Rectal smooth muscle tissue (tissue), 1 donor: ENCODE measurements around the gene TFPI2.

ENCODE experiments used
- H3K27ac ChIP-seq: one replicate; pipeline ENCODE4 v1.7.0; 2013; ENCODE audit warnings: low read depth, low read length, inconsistent platforms
- H3K27me3 ChIP-seq: one replicate; pipeline ENCODE4 v1.7.0; 2013; ENCODE audit warnings: low read length; ENCODE audit not compliant: control insufficient read depth, insufficient read depth
- H3K36me3 ChIP-seq: one replicate; pipeline ENCODE4 v1.7.0; 2013; ENCODE audit warnings: low read length; ENCODE audit not compliant: control insufficient read depth, insufficient read depth
- H3K4me1 ChIP-seq: one replicate; pipeline ENCODE4 v1.7.0; 2013; ENCODE audit warnings: low read length; ENCODE audit not compliant: control insufficient read depth, insufficient read depth
- H3K4me3 ChIP-seq: one replicate; pipeline ENCODE4 v1.7.0; 2013; ENCODE audit warnings: low read length
- H3K9ac ChIP-seq: one replicate; pipeline ENCODE4 v1.7.0; 2013; ENCODE audit warnings: low read length

TFPI2 gene

DNA sequence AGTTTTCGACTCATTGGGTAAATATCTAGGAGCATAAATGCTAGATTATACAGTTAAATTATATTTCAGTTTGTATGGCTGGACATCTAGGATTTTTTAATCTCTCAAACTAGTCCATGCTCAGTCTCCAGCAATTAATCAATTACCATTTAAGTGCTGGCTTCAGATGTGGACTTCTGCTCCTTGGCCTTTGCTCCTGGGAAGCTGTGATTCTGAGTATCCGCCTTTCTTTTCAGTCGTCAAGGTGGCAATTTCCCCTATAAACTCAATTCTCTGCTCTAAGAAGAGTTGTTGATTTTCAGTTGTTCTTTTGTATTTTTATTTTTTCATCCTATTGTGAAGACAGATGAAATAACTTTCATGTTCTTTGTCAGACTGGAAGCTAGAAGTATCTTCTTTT is 23.7 kb downstream of the TFPI2 start:
- H3K4me3 ChIP-seq, result no peak overlapping the region
- H3K27ac ChIP-seq, result no peak overlapping the region
- no peak overlapping the region for H3K9ac ChIP-seq
- no peaks in the 10 kb centered on the region for H3K27me3 ChIP-seq
- H3K36me3 ChIP-seq, result no peaks in the 10 kb centered on the region
- no peaks in the 10 kb centered on the region for H3K4me1 ChIP-seq

GRCh38 chr7:93862651-93863050 is 27.9 kb downstream of the TFPI2 start:
- H3K4me1 ChIP-seq, result no peaks in the 10 kb centered on the region
- no peak overlapping the region for H3K9ac ChIP-seq
- no peak overlapping the region for H3K4me3 ChIP-seq
- H3K36me3 ChIP-seq, result no peaks in the 10 kb centered on the region
- no peak overlapping the region for H3K27ac ChIP-seq
- H3K27me3 ChIP-seq, result no peaks in the 10 kb centered on the region

DNA sequence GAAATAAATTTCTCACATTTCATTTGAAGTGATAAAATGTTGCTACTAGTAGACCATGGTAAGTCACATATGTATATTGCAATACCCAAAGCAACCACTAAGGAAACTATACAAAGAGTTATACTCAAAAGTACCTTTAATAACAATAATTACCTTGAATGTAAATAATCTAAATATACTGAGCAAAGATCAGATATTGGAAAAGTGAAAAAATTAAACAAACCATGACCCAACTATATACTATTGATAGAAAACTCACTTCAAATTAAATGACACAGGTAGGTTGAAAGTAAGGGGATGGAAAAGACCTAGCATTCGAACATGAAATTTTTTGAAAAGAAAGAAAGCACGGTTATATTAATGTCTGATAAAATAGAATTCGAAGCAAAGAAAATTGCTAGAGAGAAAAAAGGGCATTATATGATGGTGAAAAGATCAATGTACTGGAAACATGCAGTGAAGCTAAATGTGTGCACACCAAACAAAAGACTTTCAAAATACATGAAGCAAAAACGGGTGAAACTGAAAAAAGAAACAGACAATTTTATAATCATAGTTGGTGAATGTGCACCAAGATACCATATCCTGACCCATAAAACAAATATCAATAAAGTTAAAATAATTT is 29.1 kb downstream of the TFPI2 start:
- Histone ChIP-seq H3K36me3 (no peaks in the 10 kb centered on the region), H3K4me1 (no peaks in the 10 kb centered on the region), H3K27me3 (no peaks in the 10 kb centered on the region), H3K4me3 (no peak overlapping the region), H3K27ac (no peak overlapping the region), H3K9ac (no peak overlapping the region)

DNA sequence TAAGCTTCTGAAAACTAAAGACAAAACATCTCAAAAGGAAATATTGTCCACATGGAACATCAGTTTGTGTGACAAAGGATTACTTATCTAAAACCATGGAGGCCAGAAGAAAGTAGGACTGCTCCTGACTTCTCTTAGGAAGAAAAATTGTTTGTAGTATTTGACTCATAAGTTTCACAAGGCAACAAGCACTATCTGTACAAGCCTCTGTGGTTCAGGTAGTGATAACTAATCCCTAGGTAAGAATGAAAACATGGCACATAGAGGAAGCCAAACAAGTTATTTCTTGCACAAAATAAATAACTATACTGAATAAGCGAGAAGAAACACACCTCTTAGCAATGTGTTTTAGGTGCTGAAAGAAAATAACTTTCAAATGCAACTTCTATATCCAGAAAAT is 30.3 kb downstream of the TFPI2 start:
- Histone ChIP-seq H3K4me1 (no peaks in the 10 kb centered on the region), H3K27me3 (no peaks in the 10 kb centered on the region), H3K27ac (no peak overlapping the region), H3K4me3 (no peak overlapping the region), H3K36me3 (no peaks in the 10 kb centered on the region), H3K9ac (no peak overlapping the region)

DNA sequence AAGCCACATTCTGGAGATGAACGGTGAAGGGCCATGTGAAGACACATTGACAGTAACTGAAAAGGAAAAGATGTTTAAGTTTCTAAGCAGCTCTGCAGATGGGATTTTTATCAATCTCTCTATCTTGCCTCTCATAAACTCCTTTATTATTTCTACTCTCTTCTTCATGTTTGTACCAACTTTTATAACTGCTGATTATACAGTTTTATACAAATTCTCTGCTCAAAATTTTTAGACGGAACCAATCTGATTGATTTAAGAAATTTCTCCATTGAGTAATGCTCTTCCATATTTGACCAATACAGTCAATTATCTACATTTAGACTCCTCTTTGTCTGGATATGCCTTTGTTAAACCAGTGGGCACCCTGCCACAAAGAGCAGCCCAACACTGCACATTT is 31.7 kb downstream of the TFPI2 start:
- no peaks in the 10 kb centered on the region for H3K36me3 ChIP-seq
- no peaks in the 10 kb centered on the region for H3K27me3 ChIP-seq
- H3K4me1 ChIP-seq, result no peaks in the 10 kb centered on the region
- no peak overlapping the region for H3K9ac ChIP-seq
- H3K27ac ChIP-seq, result no peak overlapping the region
- no peak overlapping the region for H3K4me3 ChIP-seq

- H3K27me3 ChIP-seq, result no peaks in the 10 kb centered on the region
- H3K36me3 ChIP-seq, result no peaks in the 10 kb centered on the region
- no peak overlapping the region for H3K9ac ChIP-seq
- no peaks in the 10 kb centered on the region for H3K4me1 ChIP-seq
- no peak overlapping the region for H3K4me3 ChIP-seq
- H3K27ac ChIP-seq, result no peak overlapping the region
Measured at GRCh38 chr7:93856323-93856722, 34.2 kb downstream of the TFPI2 start.

GRCh38 chr7:93855797-93856196 is 34.8 kb downstream of the TFPI2 start:
- Histone ChIP-seq H3K4me1 (no peaks in the 10 kb centered on the region), H3K27ac (no peak overlapping the region), H3K27me3 (no peaks in the 10 kb centered on the region), H3K36me3 (no peaks in the 10 kb centered on the region), H3K4me3 (no peak overlapping the region), H3K9ac (no peak overlapping the region)

DNA sequence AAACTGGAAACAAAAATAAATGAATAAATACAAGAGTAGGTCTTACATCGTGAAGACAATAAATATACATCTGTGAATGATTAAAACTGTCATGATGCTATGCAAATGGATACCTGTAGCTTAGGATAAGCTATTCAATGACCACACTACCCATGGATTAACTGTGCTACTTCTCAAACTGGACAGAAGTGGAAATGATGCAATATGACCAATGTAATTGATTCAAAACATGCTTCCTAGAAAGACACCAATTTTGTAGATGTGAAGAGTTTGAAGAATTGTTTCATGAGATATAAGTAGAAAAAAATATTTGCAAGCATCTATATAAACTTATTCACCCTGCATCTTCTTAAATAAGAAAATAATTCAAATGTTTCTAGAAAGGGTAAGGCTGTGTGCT is 36.1 kb downstream of the TFPI2 start:
- Histone ChIP-seq H3K4me3 (no peak overlapping the region), H3K27ac (no peak overlapping the region), H3K4me1 (no peaks in the 10 kb centered on the region), H3K9ac (no peak overlapping the region), H3K27me3 (no peaks in the 10 kb centered on the region), H3K36me3 (no peaks in the 10 kb centered on the region)

- no peak overlapping the region for H3K27ac ChIP-seq
- no peak overlapping the region for H3K4me3 ChIP-seq
- H3K27me3 ChIP-seq, result no peaks in the 10 kb centered on the region
- no peaks in the 10 kb centered on the region for H3K36me3 ChIP-seq
- no peak overlapping the region for H3K9ac ChIP-seq
- no peaks in the 10 kb centered on the region for H3K4me1 ChIP-seq
Measured at GRCh38 chr7:93851536-93851935, 39.0 kb downstream of the TFPI2 start.

- H3K27me3 ChIP-seq, result no peaks in the 10 kb centered on the region
- no peak overlapping the region for H3K4me3 ChIP-seq
- no peak overlapping the region for H3K9ac ChIP-seq
- no peaks in the 10 kb centered on the region for H3K36me3 ChIP-seq
- no peak overlapping the region for H3K27ac ChIP-seq
- no peaks in the 10 kb centered on the region for H3K4me1 ChIP-seq
Measured at GRCh38 chr7:93843260-93843659, 47.3 kb downstream of the TFPI2 start.

DNA sequence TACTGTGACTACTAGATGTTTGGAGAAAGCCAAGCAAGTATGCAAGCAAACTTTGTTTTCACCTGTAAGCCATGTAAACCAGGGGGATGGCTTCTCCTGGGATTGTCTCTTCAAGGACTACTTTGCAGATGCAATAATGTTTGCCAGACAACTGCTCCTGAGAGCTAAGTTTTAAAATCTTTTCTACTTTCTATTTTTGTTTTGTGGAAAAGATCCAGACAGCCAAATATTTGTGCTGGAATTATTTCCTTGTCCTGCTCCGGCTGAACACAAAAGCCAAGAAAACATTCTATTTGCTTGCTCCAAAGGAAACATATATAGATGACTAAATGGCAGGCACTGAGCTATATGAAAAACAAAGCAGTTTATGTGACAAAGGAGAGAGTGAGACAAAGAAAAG is 51.6 kb downstream of the TFPI2 start:
- H3K9ac ChIP-seq, result no peak overlapping the region
- H3K27ac ChIP-seq, result no peak overlapping the region
- no peaks in the 10 kb centered on the region for H3K27me3 ChIP-seq
- no peak overlapping the region for H3K4me3 ChIP-seq
- no peaks in the 10 kb centered on the region for H3K36me3 ChIP-seq
- no peaks in the 10 kb centered on the region for H3K4me1 ChIP-seq

DNA sequence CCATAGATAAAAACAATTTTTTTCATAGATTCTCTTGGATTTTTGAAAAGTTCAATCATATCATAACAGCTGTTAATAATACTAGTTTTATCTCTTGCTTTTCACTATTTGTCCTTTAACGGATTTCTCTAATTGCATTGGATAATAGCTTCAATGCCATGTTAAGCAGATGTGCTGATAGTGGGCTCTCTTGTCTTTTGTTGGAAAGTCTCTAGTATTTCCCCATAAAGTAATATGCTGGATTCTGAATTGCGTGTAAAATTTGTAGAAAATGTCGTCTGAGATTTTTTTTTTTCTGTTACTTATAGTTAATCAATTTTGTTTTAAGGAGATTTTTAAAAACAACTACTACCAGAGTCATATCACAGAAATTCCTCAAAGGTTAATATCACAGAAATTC is 53.3 kb downstream of the TFPI2 start:
- H3K9ac ChIP-seq, result no peak overlapping the region
- H3K4me1 ChIP-seq, result no peaks in the 10 kb centered on the region
- no peak overlapping the region for H3K4me3 ChIP-seq
- no peaks in the 10 kb centered on the region for H3K27me3 ChIP-seq
- H3K27ac ChIP-seq, result no peak overlapping the region
- H3K36me3 ChIP-seq, result no peaks in the 10 kb centered on the region

GRCh38 chr7:93836116-93836515 is 54.4 kb downstream of the TFPI2 start:
- no peaks in the 10 kb centered on the region for H3K36me3 ChIP-seq
- H3K27me3 ChIP-seq, result no peaks in the 10 kb centered on the region
- no peaks in the 10 kb centered on the region for H3K4me1 ChIP-seq
- H3K9ac ChIP-seq, result no peak overlapping the region
- H3K27ac ChIP-seq, result no peak overlapping the region
- no peak overlapping the region for H3K4me3 ChIP-seq
